Peyer's patch (tissue), 4 donors: ENCODE results near the gene KRTAP2-2. TPM values are rescaled to one million over a fixed set of nuclear protein-coding genes. Genes with fewer than 3 reads are reported as not detected.
"Not testable (repeated sequence)": the region's sequence is repeated elsewhere in the genome, so short reads cannot be mapped to it uniquely, and the experiment has no call there.

Source experiments
- DNase-seq, 3 donors: peaks; one replicate each; pipeline ENCODE4 v3.0.0-alpha.2; 2017 to 2019
- H3K27ac ChIP-seq, 4 donors: fragments of 200-600 bp; sonication (generic); one replicate each; pipeline ENCODE4 v1.5.1; 2016 to 2019
- H3K27me3 ChIP-seq, 2 donors: fragments of 200-600 bp; sonication (generic); one replicate each; pipeline ENCODE4 v1.5.1; 2019
- H3K36me3 ChIP-seq, 3 donors: fragments of 200-600 bp; sonication (generic); one replicate each; pipeline ENCODE4 v1.5.1; 2016 to 2019
- H3K4me1 ChIP-seq, 4 donors: fragments of 200-600 bp; sonication (generic); one replicate each; pipeline ENCODE4 v1.5.1; 2016 to 2019
- H3K4me3 ChIP-seq, 4 donors: fragments of 200-600 bp; sonication (generic); 1 replicate in 3 of 4; 2 replicates in 1 of 4; pipeline ENCODE4 v1.5.1; 2016 to 2019; ENCODE audit warnings: mild to moderate bottlenecking in 1 of 4
- H3K9me3 ChIP-seq, 4 donors: fragments of 200-600 bp; sonication (generic); one replicate each; pipeline ENCODE4 v1.5.1; 2016 to 2019; ENCODE audit warnings: mild to moderate bottlenecking in 1 of 4
- POLR2A ChIP-seq, 2 donors: fragments of 450-650 bp; IDR thresholded peaks; one replicate each; pipeline ENCODE4 v1.5.1; 2017; ENCODE audit warnings: antibody characterized with exemption in 2 of 2, mild to moderate bottlenecking in 2 of 2, moderate library complexity in 2 of 2
- total RNA-seq, 4 donors: library from RNA; depleted of rRNA; stranded (reverse); fragments of >200 nt; gene quantifications; one replicate each; pipeline ENCODE4 v1.1.0, GENCODE V29; 2016
- TF ChIP-seq, protein P1 (sequence below), 6 experiments: fragments of 450-650 bp in 4 of 6; fragments of 200-600 bp in 2 of 6; sonication (generic) in 1 of 6; IDR thresholded peaks; one replicate each; pipeline ENCODE4 v1.5.1; 2017 to 2019; ENCODE audit warnings: antibody characterized with exemption in 6 of 6, mild to moderate bottlenecking in 3 of 6, moderate library complexity in 1 of 6

Gene KRTAP2-2
- total RNA-seq, 4 donors from 2014 or later: not detected

GRCh38 chr17:41054025-41054424 is 1.0 kb downstream of the KRTAP2-2 start:
- Histone ChIP-seq H3K27ac (no peak overlapping the region), H3K27me3 (peaks cover 0 to under 1% of the 10 kb centered on the region in 2 donors), H3K4me1 (no peaks in the 10 kb centered on the region), H3K4me3 (no peak overlapping the region), H3K9me3 (no peaks in the 10 kb centered on the region), H3K36me3 (no peaks in the 10 kb centered on the region)
- DNase-seq: no peak
- TF ChIP-seq, protein P1, sequence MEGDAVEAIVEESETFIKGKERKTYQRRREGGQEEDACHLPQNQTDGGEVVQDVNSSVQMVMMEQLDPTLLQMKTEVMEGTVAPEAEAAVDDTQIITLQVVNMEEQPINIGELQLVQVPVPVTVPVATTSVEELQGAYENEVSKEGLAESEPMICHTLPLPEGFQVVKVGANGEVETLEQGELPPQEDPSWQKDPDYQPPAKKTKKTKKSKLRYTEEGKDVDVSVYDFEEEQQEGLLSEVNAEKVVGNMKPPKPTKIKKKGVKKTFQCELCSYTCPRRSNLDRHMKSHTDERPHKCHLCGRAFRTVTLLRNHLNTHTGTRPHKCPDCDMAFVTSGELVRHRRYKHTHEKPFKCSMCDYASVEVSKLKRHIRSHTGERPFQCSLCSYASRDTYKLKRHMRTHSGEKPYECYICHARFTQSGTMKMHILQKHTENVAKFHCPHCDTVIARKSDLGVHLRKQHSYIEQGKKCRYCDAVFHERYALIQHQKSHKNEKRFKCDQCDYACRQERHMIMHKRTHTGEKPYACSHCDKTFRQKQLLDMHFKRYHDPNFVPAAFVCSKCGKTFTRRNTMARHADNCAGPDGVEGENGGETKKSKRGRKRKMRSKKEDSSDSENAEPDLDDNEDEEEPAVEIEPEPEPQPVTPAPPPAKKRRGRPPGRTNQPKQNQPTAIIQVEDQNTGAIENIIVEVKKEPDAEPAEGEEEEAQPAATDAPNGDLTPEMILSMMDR (IDR thresholded peaks at IDR 0.05): no peak
- TF ChIP-seq POLR2A (IDR thresholded peaks at IDR 0.05): no peak

- TF ChIP-seq POLR2A (IDR thresholded peaks at IDR 0.05): no peak
- TF ChIP-seq, protein P1 (IDR thresholded peaks at IDR 0.05): no peak
- H3K27ac ChIP-seq: no peak overlapping the region
- H3K36me3 ChIP-seq: no peaks in the 10 kb centered on the region
- H3K4me3 ChIP-seq: no peak overlapping the region
- H3K9me3 ChIP-seq: no peaks in the 10 kb centered on the region
- peaks cover 0 to 6% of the 10 kb centered on the region in 2 donors for H3K27me3 ChIP-seq
- H3K4me1 ChIP-seq: no peaks in the 10 kb centered on the region
- DNase-seq: no peak
Observed at GRCh38 chr17:41052566-41052965, 2.5 kb downstream of the KRTAP2-2 start.

- H3K36me3 ChIP-seq: no peaks in the 10 kb centered on the region
- H3K9me3 ChIP-seq: no peaks in the 10 kb centered on the region
- no peak overlapping the region for H3K4me3 ChIP-seq
- H3K27ac ChIP-seq: no peak overlapping the region
- no peak for DNase-seq
- peaks cover 0 to 6% of the 10 kb centered on the region in 2 donors for H3K27me3 ChIP-seq
- H3K4me1 ChIP-seq: no peaks in the 10 kb centered on the region
- TF ChIP-seq, protein P1 (IDR thresholded peaks at IDR 0.05): no peak
- TF ChIP-seq POLR2A (IDR thresholded peaks at IDR 0.05): no peak
Observed at GRCh38 chr17:41049110-41049509, 5.9 kb downstream of the KRTAP2-2 start.

- Histone ChIP-seq H3K4me1 (no peaks in the 10 kb centered on the region), H3K27ac (no peak overlapping the region), H3K9me3 (no peaks in the 10 kb centered on the region), H3K36me3 (no peaks in the 10 kb centered on the region), H3K4me3 (no peak overlapping the region), H3K27me3 (peaks cover 0 to 6% of the 10 kb centered on the region in 2 donors)
- no peak for DNase-seq
- no peak for TF ChIP-seq POLR2A (IDR thresholded peaks at IDR 0.05)
- TF ChIP-seq, protein P1 (IDR thresholded peaks at IDR 0.05): no peak
Observed at GRCh38 chr17:41048441-41048840, 6.6 kb downstream of the KRTAP2-2 start.

- H3K36me3 ChIP-seq, H3K9me3 ChIP-seq, H3K4me3 ChIP-seq, DNase-seq, H3K27me3 ChIP-seq, H3K27ac ChIP-seq, H3K4me1 ChIP-seq: not testable (repeated sequence)
Observed at GRCh38 chr17:41046735-41047465, 8.1 kb downstream of the KRTAP2-2 start, which contains the start of gene KRTAP2-1. Gene KRTAP2-1, minus strand, starts transcription at chr17:41047316. Its CDS starts 49 bp downstream, at chr17:41047267.

- TF ChIP-seq, protein P1 (IDR thresholded peaks at IDR 0.05): no peak
- no peak for TF ChIP-seq POLR2A (IDR thresholded peaks at IDR 0.05)
- H3K27me3 ChIP-seq: no peaks in the 10 kb centered on the region
- H3K4me1 ChIP-seq: no peaks in the 10 kb centered on the region
Observed at GRCh38 chr17:41042953-41043352, 12.1 kb downstream of the KRTAP2-2 start.

DNA sequence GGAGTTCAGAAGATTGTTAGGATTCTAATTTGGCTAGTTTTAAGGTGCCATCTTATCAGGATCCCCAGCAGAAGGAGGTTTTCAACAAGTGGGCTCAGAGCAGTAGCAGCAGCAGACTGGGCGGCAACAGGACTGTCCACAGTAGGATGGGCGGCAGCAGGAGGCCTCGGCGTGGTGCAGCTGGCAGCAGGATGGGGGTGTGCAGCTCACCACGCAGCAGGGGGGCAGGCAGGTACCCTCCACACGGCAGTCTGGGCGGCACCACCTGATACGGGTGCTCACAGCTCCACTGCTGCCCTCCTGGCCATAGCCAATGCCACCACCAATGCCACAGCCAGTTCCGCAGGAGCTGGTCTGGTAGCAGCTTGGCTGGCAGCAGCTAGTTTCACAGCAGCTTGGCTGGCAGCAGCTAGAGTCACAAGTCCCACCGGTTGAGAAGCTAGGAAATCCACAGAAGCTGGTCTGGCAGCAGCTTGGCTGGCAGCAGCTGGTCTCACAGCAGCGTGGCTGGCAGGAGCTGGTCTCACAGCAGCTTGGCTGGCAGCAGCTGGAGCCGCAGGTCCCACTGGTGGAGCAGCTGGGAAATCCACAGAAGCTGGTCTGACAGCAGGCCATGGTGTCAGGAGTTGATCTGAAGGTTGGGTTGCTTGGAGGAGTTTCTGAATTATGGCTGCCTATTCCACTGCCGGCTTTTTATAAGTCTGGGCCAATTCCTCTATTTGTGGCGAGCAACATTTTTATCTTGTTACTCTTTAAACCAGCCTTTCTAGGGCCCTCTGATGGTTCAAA is 14.1 kb downstream of the KRTAP2-2 start, which contains the start of gene KRTAP1-1:
KRTAP1-1 (minus strand) TSS at position 668 of the 789 bp plus-strand sequence; CDS start at position 615, 53 bp downstream.
- not testable (repeated sequence) for H3K27ac ChIP-seq, DNase-seq, H3K36me3 ChIP-seq, H3K4me3 ChIP-seq, H3K27me3 ChIP-seq, H3K9me3 ChIP-seq, H3K4me1 ChIP-seq

More at GRCh38 chr17:41042953-41043352, 12.1 kb downstream of the KRTAP2-2 start:
- Histone ChIP-seq H3K36me3 (no peaks in the 10 kb centered on the region), H3K4me3 (no peak overlapping the region), H3K27ac (no peak overlapping the region), H3K9me3 (no peaks in the 10 kb centered on the region)
- DNase-seq: no peak
